Fibroblast of skin of left biceps (primary cell): Measurements from ENCODE around the gene PTTG1IP.
"Not testable (repeated sequence)": the region's sequence is repeated elsewhere in the genome, so short reads cannot be mapped to it uniquely, and the experiment has no call there.

Experiments
- DNase-seq, 2 experiments: peaks; one replicate each; pipeline ENCODE4 v3.0.0-alpha.2; 2013; ENCODE audit warnings: low read depth in 2 of 2

PTTG1IP gene, protein sequence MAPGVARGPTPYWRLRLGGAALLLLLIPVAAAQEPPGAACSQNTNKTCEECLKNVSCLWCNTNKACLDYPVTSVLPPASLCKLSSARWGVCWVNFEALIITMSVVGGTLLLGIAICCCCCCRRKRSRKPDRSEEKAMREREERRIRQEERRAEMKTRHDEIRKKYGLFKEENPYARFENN

DNA sequence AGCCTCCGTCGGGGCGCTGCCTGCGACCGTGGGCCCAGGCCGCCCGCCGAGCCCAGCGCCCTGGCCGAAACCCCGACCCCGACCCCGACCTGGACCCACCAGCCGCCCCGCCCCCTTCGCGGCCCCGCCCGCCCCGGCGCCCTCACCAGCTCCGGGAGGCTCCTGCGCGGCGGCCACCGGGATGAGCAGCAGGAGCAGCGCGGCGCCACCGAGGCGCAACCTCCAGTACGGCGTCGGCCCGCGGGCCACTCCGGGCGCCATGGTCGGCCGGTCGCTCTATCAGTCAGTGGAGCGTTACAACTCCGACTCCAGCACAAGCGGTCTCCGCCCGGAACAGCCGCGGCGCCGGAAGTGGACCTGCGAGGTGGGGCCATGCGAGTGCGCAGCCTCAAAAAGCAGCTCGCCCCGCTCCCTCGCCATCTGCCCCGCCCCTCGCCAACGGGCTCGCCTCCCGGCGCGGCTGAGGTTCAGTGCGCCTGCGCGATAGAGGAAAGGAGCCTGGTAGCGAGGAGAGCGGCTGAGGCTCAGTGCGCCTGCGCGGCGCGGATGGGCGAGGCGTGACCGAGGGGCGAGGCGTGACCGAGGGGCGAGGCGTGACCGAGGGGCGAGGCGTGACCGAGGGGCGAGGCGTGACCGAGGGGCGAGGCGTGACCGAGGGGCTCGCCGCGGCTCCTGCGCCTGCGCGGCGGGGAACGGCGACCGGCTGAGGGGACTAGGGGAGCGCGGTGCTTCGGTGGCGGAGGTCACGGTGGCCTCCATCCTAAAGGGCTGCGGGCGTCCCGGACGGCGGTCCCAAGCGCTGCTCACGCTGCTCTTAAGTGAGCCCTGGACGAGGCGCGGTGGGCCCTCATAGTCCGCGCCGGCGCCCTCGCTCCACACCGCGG is at the start of gene PTTG1IP:
PTTG1IP (minus strand) TSS at position 335 of the 884 bp plus-strand sequence; CDS start at position 261, 74 bp downstream.
- DNase-seq: peak; percentile 93 to 94

DNA sequence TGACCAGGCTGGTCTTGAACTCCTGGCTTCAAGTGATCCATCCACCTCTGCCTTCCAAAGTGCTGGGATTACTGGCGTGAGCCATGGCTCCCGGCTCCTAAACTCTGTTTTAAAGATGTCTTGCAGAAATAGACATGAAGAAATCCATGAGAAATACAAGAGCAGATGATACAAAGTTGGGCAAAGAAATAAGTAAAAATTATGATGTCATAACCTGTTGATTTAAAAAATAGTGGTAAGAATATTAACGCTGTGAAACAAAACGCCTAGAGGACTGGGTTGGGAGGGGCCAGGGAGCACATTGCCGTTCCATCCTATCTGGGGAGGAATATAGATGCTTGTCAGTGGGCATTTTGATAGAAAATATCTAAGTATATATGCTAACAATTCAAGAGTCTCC is 48.4 kb upstream of the PTTG1IP start:
- DNase-seq: no peak

DNA sequence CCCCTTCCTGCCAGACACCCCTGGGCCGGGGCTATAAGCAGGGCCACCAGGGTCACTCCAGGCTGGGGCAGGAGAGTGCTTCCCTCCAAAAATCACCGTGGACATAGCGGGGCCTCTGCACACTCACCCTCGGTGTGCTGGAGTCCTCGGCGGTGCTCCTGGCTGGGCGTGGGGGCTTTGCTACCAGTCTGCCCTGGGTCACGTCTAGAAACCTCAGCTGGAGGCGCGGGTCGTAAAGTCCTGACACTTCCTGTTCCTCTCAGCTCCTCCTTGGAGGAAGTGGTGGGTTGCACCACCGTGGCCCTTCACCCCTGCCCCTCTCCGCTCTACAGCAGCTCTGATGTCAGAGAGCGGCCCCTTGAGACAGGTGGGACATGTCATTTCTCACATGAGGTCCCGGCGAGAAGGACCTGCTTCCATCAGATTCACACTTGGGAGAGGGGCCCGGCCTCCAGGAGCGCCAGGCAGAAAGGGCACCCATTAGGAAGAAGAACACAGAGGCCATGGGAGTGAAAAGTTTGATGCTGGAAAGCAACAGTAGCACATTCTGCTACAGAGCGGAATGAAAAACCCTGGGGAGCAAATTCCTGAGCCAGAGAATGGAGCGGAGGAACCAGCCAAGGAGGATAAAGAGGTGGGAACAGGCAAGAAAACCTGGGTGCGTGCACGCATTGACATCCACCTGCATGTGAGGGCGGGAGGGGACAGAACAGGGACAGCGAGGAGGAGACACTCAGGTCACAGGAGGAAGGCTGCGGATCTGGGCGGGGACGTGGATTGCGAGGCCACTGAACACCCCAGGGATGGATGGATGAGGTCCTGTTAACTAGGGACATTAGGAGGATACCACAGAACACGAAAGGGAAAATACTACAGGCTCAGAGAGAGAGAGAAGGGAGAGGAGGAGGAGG is 47.5 kb upstream of the PTTG1IP start, which contains the start of gene ITGB2:
ITGB2 (minus strand) TSS at position 206 of the 911 bp plus-strand sequence. CDS start 10,117 bp downstream, outside the sequence.
- DNase-seq: no peak

DNA sequence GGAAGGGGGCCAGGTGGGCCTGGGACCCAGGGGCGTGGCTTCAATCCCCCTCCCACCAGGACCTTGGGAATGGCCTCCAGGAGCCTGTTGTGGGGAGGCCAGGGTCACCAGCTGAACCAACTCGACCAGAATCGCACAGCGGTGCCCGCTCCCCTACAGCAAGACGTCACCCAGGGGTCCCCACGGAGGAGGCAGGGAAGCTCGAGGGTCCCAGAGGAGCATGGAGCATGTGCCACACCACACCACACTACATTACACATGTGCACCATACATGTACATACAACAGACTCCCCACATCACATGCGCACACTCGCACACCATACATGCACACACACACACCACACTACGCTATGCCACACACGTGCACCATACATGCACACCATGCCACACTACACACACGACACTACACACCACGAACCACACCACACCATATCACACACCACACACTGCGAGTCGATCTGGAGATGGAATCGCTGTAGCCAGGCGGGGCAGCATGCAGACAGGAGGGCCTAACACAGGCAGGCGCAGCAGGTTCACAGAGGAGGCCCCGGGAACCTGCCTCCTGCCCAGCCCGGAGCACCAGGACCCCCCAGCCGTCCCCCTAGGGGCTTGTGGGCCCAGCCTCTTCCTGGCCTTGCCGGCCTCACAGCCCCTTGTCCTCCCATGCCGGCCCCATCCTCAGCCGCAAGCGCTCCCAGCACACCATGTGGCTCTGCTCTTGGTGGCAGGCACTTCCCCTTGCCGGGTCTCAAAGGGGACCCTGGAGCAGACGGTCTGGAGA is 46.6 kb upstream of the PTTG1IP start:
- no peak for DNase-seq

DNA sequence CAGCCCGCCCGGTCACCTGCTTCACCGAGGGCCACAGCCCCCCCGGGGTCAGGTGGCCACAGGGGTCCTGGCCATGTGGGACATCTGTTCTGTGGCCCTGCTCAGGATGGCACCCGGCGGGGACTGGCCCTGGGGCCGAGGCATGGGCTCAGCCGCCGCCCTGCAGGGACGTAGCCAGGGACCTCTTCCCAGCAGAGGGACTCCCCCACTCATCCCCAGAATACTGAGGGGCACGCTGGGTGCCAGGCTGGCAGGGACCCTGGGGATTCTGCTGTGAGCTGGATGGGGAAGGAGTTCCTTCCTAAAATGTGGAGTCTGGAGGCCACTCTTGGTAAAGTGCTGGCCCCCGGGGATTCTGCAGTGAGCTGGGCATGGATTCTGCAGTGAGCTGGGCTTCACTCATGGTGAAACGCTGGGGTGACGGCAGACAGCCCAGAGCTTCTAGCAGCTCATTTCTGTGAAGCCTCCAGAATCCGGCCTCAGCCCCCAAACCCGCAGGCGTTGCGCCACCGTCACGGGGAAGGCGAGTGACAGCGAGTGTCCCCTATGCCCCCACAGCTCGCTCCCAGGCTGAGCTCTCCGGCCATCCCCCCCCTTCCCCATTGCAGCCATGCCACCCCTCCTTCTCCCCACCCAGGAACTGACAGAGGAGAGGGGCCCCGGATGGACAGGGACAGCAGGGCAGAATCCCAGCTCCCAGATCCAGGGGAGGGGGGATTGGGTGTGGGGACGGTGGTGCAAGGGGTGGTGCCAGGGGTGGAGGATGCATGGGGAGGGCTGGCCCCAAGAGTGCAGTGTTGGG is 45.8 kb upstream of the PTTG1IP start:
- no peak for DNase-seq

DNA sequence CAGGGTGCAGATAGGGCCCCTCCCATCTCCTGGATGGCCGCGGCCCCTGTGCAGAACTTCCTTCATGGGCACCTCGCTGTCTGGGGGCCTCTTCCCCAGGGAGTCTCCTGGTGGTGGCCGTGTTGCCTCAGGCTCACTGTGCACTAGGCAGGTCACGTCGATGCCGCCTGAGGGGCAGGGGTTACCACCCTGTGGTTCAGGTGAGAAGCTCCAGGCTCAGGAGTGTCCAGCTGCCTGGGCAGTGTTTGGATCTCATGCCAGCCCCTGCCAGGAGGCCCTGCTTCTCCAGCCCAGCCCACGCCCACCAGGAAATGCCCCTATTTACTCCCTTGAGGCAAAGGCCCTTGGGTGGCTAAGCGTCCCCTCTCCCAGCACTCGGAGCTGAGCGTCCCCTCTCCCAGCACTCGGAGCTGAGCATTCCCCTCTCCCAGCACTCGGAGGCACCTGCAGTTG is 45.1 kb upstream of the PTTG1IP start:
- DNase-seq: no peak

DNA sequence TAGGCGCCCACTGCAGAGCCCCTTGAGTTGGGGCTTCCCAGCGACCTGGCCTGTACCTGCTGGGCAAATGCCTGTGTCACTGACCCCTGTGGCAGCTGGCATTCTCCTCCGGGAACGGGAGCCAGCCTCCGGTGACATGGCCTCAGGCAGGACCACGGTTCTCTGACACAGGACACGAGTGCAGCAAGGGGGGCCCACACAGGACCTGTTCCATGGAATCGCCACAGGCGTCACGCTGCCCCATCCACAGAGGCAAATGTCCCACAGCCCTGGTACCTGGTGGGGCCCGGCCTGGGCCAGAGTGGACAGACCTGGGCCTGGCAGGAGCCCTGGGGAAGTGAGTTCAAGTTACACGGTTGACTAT is 44.6 kb upstream of the PTTG1IP start:
- no peak for DNase-seq

DNA sequence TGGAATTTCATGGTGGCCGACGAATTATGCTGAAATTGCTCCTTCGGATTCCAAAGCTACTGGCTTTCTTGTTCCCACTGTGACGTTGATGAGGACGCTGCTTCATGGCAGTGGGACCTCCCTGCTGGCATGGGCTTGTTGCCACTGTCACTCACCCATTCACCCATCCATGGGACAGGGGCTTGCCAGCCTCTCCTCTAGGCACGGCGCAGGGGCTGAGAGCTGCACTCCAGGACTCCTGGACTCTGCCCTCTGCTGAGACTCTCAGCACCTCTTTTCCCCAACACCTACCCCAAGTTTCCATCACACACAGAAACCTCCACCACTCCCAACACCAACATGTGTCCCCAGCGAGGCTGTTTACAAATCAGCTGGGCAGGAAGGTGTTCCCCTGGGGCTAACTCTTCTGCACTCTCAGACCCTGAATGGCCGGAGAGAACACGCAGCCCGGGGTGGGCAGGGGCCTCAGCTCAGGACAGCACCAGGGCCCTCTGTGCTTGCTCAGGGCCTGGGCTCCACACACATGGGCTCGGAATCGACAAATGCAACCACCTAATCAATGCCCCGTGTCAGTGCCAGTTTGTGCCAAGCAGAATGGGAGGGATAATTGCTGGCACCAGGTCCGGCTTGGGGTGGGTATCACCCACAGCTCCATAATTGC is 44.1 kb upstream of the PTTG1IP start:
- no peak for DNase-seq

DNA sequence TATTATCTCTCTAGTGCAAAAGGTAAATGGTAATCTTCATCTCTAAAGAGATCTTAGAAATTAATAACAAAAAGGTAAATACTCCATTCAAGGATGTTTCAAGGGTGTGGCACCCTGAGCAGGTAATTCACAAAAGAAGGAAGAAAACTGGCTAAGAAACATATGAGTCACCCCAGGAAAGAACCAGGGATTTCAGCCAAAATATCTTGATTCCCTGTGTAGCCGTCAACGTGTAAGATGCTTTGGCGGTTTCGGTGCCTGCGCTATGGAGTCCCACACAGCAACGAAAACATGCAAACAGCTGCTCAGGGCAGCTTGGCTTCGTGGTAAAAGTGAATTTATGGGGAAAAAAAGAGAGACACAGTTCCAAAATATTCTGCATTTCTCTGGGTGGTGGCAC is 43.5 kb upstream of the PTTG1IP start:
- no peak for DNase-seq

DNA sequence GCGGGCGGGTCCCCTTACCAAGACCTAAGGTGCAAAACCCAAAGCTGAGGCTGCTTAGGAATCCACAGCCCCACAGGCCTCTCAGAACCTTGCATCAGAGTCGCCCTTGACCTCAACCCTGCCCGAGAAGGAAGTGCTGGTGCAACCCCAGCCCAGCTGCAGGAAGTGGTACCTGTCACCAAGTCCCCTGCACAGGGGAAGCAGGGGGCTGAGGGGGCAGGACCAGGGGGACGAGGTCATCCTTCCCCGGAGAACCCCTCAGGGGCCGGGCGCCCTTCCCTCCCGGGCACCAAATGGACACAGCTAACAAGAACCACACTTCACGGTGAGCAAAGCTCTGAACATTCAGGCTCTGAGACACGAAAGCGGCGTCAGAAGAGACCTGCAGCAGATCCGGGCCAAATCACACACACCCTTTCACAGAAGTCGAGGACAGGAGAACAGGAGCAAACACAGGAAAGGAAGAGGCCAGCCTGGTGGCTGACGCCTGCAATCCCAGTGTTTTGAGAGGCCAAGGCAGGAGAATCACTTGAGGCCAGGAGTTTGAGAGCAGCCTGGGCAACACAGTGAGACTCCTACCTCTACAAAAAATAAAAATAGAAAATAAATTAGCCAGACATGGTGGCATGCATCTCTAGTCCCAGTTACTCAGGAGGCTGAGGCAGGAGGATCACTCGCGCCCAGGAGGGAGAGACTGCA is 40.8 kb upstream of the PTTG1IP start:
- DNase-seq: no peak

DNA sequence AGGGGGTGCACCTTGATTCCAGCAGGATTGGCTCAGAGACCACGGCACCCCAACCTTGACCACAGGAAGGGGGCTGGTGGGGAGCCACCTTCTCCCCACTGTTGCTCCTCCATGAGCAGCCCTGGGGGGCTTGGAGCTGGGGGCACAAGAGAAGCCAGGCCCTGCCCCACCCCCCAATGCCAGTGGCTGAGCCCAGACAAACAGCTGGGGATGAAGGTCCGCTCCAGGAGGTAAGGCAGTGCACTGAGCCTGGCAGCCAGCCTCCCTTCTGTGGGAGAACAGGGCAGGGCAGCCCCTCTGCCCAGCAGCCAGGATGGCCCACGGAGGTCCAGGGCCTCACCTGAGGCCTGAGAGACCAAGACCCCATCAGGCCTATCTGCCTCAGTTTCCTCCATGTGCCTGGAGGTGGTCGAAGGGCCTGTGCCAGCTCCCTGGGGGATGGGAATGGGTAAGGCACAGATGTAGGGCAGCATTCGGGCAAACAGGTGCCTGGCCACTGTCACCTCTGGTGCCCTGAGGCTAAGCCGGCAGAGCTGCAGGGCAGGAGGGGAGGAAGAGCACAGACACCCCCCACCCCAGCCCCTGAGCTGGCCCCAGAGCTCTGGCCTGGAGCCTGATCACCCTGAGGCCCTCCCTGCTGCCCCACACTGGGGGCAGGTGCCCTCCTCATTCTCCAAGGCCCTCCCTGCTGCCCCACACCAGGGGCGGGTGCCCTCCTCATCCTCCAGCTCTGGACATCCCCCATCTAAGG is 40.1 kb upstream of the PTTG1IP start:
- no peak for DNase-seq

DNA sequence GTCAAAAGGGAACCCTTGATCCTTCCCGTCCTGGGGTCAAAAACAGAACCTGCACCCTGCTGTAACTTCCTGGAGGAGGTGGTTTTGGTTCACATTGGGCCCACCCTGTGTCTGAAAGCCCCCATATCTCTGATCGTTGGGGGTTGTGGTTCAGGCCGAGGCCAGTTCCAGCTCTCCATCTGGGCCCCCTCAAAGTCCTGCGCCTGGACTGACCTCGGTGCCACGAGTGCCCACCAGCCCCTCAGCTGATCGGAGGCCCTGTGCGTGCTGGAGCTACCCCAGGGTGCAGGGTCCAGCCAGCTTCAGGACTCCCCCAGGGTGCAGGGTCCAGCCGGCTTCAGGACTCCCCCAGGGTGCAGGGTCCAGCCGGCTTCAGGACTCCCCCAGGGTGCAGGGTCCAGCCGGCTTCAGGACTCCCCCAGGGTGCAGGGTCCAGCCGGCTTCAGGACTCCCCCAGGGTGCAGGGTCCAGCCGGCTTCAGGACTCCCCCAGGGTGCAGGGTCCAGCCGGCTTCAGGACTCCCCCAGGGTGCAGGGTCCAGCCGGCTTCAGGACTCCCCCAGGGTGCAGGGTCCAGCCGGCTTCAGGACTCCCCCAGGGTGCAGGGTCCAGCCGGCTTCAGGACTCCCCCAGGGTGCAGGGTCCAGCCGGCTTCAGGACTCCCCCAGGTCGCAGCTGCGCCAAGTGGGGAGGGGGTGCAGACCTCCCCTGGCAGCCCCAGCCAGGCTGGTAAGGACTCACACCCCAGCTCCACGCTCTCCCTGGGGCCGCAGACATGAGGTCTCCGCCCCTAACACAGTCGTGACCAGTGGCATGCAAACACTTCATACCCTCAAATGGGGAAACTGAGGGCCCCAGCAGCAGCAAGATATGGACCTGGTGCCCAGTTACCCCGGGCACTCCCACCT is 39.3 kb upstream of the PTTG1IP start:
- not testable (repeated sequence) for DNase-seq

DNA sequence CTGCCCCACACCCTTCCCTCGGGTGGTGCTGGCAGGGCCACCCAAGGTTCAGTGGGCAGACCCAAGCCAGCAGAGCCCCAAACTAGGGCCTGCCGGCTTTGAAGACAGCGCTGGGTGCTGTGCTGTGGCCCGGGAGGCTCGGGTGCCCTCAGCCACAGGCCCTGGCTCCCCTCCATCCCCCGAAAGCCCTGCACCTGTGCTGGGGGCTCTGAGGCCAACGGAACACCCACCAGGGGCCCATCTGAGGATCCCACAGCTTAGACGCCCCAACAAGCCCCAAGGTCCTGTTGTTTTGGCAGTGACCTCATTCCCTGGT is 38.6 kb upstream of the PTTG1IP start:
- DNase-seq: no peak

DNA sequence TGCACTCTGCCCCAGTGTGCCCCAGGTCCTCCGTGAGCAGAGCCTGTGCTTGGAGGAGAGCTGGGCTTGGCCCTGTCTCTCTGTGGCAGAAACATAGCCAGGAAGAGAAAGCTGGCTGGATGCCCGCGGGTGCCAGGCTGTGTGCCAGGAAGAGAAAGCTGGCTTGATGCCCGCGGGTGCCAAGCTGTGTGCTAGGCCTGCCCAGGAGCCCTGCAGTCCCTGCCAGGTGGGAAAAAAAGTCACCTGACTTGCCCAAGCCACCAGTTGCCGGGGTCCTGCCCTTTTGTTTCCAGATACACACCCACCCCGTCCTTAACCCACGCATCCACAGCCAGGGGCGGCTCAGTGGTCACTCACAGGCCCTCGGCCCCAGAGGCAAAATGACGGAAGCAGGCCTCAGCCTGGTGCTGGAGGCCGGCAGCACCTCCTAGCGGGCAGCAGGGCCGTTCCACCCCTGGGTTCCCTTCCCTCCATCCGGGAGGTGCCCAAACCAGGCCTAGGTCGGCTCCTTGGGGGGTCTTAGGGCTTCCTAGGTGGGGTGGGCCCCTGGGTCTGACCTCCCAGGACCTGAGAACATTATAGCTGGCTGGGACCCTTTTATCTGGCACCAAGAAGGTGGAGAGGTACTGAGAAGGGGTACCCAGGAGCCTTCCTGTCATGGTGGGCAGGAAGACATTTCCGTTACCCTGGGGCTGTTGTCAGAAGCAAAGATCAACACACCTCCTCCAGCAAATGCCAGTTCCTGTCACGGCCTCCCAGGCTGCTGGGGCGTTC is 38.1 kb upstream of the PTTG1IP start:
- DNase-seq: no peak

DNA sequence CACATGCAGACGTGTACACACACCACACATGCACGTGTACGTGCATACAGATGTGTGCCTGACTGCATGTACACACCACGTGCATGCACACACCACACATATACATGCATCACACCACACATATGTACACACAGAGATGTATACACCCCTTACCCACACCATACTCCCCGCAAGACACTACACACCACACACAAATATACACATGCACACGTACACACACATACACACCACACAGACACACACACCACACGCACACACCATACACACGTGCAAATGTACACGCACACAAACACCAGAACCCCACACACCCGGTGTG is 37.5 kb upstream of the PTTG1IP start:
- DNase-seq: no peak

DNA sequence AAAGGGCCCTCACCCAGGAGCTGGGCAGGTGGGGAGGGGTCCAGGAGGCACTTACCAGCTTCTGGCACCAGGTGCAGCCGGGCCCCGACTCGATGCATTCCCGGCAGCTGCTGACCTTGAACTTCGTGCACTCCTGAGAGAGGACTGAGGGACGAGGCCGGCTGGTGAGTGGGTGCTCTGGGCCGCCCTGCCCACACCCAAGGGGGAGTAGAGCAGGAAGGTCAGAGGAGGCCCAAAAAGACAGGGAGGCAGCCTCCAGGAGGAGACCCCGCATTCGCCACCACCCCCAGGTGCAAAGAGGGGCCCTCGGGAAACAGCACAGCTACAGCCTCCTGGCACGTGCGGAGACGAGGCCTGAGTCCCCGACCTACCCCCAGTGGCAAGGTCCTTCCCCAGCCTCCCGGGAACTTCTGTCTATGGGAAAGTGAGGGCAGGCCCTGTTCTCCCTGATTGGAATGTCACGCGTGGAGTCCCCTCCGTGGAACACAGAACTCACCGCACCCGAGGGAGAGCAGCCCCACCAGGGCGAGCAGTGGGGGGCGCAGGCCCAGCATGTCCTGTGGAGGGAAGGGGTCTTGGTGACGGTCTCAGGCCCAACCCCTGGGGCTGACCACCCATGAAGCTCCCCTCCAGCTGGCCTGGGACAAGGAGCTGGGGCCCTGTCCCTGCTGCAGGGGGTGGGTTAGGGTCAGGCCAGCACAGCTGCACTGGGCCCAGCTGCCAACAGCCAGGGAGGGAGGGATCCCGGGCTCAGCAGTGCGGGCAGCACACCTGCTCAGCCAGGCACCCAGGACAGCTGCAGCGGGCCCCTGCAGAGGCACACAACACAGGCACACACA is 37.0 kb upstream of the PTTG1IP start:
- no peak for DNase-seq
